Astrocyte (in vitro differentiated cells and primary cell): ENCODE data around the gene CST8. TPM values are rescaled to one million over a fixed set of nuclear protein-coding genes. Genes with fewer than 3 reads are reported as not detected.

Experiments
- DNase-seq: peaks from one replicate; pipeline ENCODE4 v3.0.0-alpha.2; 2010; ENCODE audit warnings: low read depth
- FAIRE-seq: peaks from 2 replicates; lab custom pipeline; 2011; peaks lifted over from hg19 to GRCh38; lab: Jason Lieb, UNC
- H2AFZ ChIP-seq: 2 replicates; pipeline ENCODE4 v1.6.0; 2012; ENCODE audit warnings: low read depth, low read length, inconsistent platforms
- H3K27ac ChIP-seq: 2 replicates; pipeline ENCODE4 v1.5.1; 2011; ENCODE audit warnings: low read depth, low read length, inconsistent platforms
- H3K27me3 ChIP-seq: 2 replicates; pipeline ENCODE4 v1.6.0; 2011; ENCODE audit warnings: low read length, inconsistent platforms; ENCODE audit not compliant: insufficient read depth
- H3K36me3 ChIP-seq: 2 replicates; pipeline ENCODE4 v1.5.1; 2011; ENCODE audit warnings: low read length, inconsistent platforms; ENCODE audit not compliant: insufficient read depth
- H3K4me1 ChIP-seq: 2 replicates; pipeline ENCODE4 v1.5.1; 2011; ENCODE audit warnings: low read length, inconsistent platforms; ENCODE audit not compliant: insufficient read depth
- H3K4me2 ChIP-seq: 2 replicates; pipeline ENCODE4 v1.6.0; 2012; ENCODE audit warnings: low read length, inconsistent platforms
- H3K4me3 ChIP-seq: 2 replicates; pipeline ENCODE4 v1.5.1; 2011; ENCODE audit warnings: low read depth, mild to moderate bottlenecking, low read length, inconsistent platforms; ENCODE audit not compliant: insufficient read depth
- H3K79me2 ChIP-seq: 2 replicates; pipeline ENCODE4 v1.6.0; 2012; ENCODE audit warnings: mild to moderate bottlenecking, low read length, inconsistent platforms; ENCODE audit not compliant: insufficient read depth
- H3K9ac ChIP-seq: 2 replicates; pipeline ENCODE4 v1.6.0; 2012; ENCODE audit warnings: mild to moderate bottlenecking, low read length, inconsistent platforms
- H3K9me3 ChIP-seq: 2 replicates; pipeline ENCODE4 v1.5.1; 2012; ENCODE audit warnings: low read depth, mild to moderate bottlenecking, low read length, inconsistent platforms; ENCODE audit not compliant: insufficient read depth
- H4K20me1 ChIP-seq: 2 replicates; pipeline ENCODE4 v1.6.0; 2012; ENCODE audit warnings: low read length, inconsistent platforms; ENCODE audit not compliant: insufficient read depth
- H3K27ac Mint-ChIP-seq: one replicate; pipeline ENCODE4 v1.8.0; 2021; ENCODE audit warnings: mild to moderate bottlenecking, mixed read lengths; ENCODE audit not compliant: unreplicated experiment
- H3K27me3 Mint-ChIP-seq: one replicate; pipeline ENCODE4 v1.8.0; 2021; ENCODE audit warnings: low read depth, mixed read lengths; ENCODE audit not compliant: unreplicated experiment
- H3K36me3 Mint-ChIP-seq: one replicate; pipeline ENCODE4 v1.8.0; 2021; ENCODE audit warnings: low read depth, mixed read lengths; ENCODE audit not compliant: unreplicated experiment
- H3K4me1 Mint-ChIP-seq: one replicate; pipeline ENCODE4 v1.8.0; 2021; ENCODE audit warnings: low read depth, mixed read lengths; ENCODE audit not compliant: unreplicated experiment
- H3K4me3 Mint-ChIP-seq: one replicate; pipeline ENCODE4 v1.8.0; 2021; ENCODE audit warnings: mild to moderate bottlenecking, moderate library complexity, mixed read lengths; ENCODE audit not compliant: unreplicated experiment
- H3K9me3 Mint-ChIP-seq: one replicate; pipeline ENCODE4 v1.8.0; 2021; ENCODE audit warnings: mild to moderate bottlenecking, mixed read lengths; ENCODE audit not compliant: unreplicated experiment
- EZH2 ChIP-seq: IDR thresholded peaks from 2 replicates; pipeline ENCODE4 v1.6.1; 2012; ENCODE audit warnings: mild to moderate bottlenecking, low read length, inconsistent platforms; ENCODE audit not compliant: insufficient read depth
- total RNA-seq: library from RNA; stranded (reverse); gene quantifications from 2 replicates; pipeline ENCODE4 v1.2.1, GENCODE V29; 2021
- TF ChIP-seq, protein P1 (sequence below): IDR thresholded peaks from 2 replicates; pipeline ENCODE4 v1.5.1; 2011; ENCODE audit warnings: low read depth, mild to moderate bottlenecking, inconsistent platforms, low read length, moderate library complexity; ENCODE audit not compliant: insufficient read depth

CST8 gene
- total RNA-seq, 1 donor from 2014 or later: not detected

DNA sequence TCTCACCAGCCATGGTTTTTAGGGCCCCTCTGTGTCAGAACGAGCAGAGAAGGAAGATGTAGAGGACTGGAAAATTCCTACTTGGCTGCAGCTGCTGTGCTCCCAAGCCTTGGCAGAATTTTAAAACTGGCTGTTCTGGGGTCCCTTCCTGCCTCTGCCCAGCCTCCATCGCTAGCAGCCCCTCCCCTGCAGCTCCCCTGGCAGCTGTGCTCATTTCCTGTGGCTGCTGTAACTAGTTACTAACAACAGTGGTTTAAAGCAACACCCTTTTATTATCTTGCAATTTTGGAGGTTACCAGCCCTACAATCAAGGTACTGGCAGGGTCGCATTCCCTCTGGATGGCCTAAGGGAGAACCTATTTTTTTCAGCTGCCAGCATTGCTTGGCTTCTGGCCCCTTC lies 34.5 kb upstream of the CST8 start:
- Mint-ChIP-seq H3K9me3 (peaks cover 4% of the 10 kb centered on the region), H3K27me3 (peaks cover 2% of the 10 kb centered on the region), H3K4me3 (no peak overlapping the region), H3K36me3 (no peaks in the 10 kb centered on the region), H3K4me1 (no peaks in the 10 kb centered on the region), H3K27ac (no peak overlapping the region)
- H3K9me3 ChIP-seq: no peaks in the 10 kb centered on the region
- H3K27ac ChIP-seq: no peak overlapping the region
- no peaks in the 10 kb centered on the region for H3K4me1 ChIP-seq
- no peak overlapping the region for H3K4me2 ChIP-seq
- no peaks in the 10 kb centered on the region for H4K20me1 ChIP-seq
- no peak overlapping the region for H2AFZ ChIP-seq
- H3K9ac ChIP-seq: no peak overlapping the region
- TF ChIP-seq EZH2: no peak
- TF ChIP-seq, protein P1, sequence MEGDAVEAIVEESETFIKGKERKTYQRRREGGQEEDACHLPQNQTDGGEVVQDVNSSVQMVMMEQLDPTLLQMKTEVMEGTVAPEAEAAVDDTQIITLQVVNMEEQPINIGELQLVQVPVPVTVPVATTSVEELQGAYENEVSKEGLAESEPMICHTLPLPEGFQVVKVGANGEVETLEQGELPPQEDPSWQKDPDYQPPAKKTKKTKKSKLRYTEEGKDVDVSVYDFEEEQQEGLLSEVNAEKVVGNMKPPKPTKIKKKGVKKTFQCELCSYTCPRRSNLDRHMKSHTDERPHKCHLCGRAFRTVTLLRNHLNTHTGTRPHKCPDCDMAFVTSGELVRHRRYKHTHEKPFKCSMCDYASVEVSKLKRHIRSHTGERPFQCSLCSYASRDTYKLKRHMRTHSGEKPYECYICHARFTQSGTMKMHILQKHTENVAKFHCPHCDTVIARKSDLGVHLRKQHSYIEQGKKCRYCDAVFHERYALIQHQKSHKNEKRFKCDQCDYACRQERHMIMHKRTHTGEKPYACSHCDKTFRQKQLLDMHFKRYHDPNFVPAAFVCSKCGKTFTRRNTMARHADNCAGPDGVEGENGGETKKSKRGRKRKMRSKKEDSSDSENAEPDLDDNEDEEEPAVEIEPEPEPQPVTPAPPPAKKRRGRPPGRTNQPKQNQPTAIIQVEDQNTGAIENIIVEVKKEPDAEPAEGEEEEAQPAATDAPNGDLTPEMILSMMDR: no peak
- no peak for DNase-seq
- no peaks in the 10 kb centered on the region for H3K36me3 ChIP-seq
- no peak overlapping the region for H3K4me3 ChIP-seq
- no peaks in the 10 kb centered on the region for H3K27me3 ChIP-seq
- no peaks in the 10 kb centered on the region for H3K79me2 ChIP-seq
- no peak for FAIRE-seq

DNA sequence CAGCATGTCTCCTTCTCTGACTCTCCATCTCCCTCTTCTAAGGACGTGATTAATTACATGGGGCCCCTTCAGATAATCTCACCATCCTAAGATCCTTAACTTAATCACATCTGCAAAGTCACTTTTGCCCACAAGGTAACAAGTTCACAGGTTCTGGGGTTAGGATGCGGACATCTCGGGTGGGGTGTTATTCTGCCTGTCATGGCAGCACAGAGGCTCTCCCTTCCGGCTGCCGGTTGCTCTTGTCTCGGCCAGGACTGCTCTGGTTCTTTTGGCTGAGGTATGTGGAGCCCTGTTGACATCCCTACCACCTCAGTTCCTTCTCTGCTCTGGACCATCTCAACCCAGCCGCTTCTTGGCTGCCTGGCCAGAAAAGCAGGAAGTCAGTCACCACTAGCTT lies 34.0 kb upstream of the CST8 start:
- Histone ChIP-seq H3K4me2 (no peak overlapping the region), H3K27me3 (no peaks in the 10 kb centered on the region), H2AFZ (no peak overlapping the region), H3K4me1 (no peaks in the 10 kb centered on the region), H3K27ac (no peak overlapping the region), H4K20me1 (no peaks in the 10 kb centered on the region), H3K9ac (no peak overlapping the region), H3K36me3 (no peaks in the 10 kb centered on the region), H3K9me3 (no peaks in the 10 kb centered on the region), H3K79me2 (no peaks in the 10 kb centered on the region), H3K4me3 (no peak overlapping the region)
- peaks cover 4% of the 10 kb centered on the region for H3K9me3 Mint-ChIP-seq
- TF ChIP-seq, protein P1: no peak
- no peak for TF ChIP-seq EZH2
- no peak overlapping the region for H3K4me3 Mint-ChIP-seq
- no peak overlapping the region for H3K27ac Mint-ChIP-seq
- no peak for DNase-seq
- no peaks in the 10 kb centered on the region for H3K4me1 Mint-ChIP-seq
- FAIRE-seq: no peak
- H3K27me3 Mint-ChIP-seq: no peaks in the 10 kb centered on the region
- no peaks in the 10 kb centered on the region for H3K36me3 Mint-ChIP-seq

DNA sequence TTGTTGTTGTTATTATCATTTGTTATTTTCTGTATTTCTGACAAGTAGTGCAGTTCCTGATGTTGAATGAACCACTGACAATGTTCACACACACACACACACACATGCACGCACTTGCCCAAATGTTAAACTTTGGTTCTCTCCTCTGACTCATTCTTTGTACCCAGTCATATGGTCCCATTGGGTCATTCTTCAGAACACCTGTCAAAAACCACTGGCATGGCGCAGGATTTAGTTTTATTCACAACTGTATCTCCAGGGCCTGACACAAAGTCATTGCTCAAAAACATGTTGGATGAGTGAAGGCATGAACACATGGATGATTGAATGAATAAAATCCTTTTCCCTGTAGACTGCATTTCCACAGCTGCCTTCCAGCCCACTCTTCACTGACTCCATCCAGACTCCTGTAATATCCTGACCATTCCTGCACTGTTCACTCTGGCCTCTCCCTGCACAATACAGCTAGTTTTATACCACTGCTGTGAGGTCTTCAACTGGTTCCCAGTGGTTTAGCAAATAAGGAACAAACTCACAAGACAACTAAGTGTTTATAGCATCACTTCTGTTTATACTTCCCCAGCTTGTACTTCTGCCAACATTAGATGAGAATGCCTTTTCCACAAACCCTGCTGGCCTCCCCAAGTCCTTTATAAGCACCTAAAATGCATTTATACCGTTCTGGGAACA lies 31.3 kb upstream of the CST8 start:
- H3K9me3 Mint-ChIP-seq: peaks cover 4% of the 10 kb centered on the region
- Histone ChIP-seq H2AFZ (no peak overlapping the region), H3K9me3 (no peaks in the 10 kb centered on the region), H3K36me3 (no peaks in the 10 kb centered on the region), H3K4me1 (no peaks in the 10 kb centered on the region), H3K79me2 (no peaks in the 10 kb centered on the region), H3K4me3 (no peak overlapping the region), H3K27ac (no peak overlapping the region), H4K20me1 (no peaks in the 10 kb centered on the region), H3K4me2 (no peak overlapping the region), H3K27me3 (no peaks in the 10 kb centered on the region), H3K9ac (no peak overlapping the region)
- FAIRE-seq (no peak), DNase-seq (no peak)
- no peak overlapping the region for H3K27ac Mint-ChIP-seq
- no peak overlapping the region for H3K4me3 Mint-ChIP-seq
- TF ChIP-seq EZH2: no peak
- TF ChIP-seq, protein P1: no peak
- H3K36me3 Mint-ChIP-seq: no peaks in the 10 kb centered on the region
- H3K27me3 Mint-ChIP-seq: no peaks in the 10 kb centered on the region
- no peaks in the 10 kb centered on the region for H3K4me1 Mint-ChIP-seq
